Hematopoietic multipotent progenitor cell treated with erythropoietin and hydrocortisone succinate and interleukin-3 and kit ligand, for 6 days (in vitro differentiated cells): ENCODE data around the gene TEK.

Source experiments
- DNase-seq: peaks from one replicate; pipeline ENCODE4 v3.0.0-alpha.2; 2015

The TEK gene

GRCh38 chr9:27125030-27125429 is 16.0 kb downstream of the TEK start:
- no peak for DNase-seq

DNA sequence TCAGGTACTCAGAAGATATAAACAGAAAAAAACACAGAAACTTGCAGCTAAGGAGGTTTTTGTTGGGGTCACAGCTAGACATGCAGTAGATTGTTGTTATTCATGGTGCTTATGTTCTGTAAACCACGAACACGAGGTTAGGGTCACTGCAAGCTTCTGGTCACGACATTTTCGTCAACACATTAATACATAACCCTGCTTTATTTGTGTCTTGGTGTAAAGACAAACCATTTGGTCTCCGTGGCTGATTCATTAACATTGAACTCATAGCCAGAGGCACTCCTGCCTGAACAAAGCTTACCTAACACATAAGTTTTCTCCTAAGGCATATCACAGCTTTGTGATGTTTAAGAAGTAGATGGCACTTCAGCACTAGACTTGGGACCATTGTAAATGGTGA is 16.9 kb downstream of the TEK start:
- DNase-seq = no peak

GRCh38 chr9:27126670-27127069 is 17.6 kb downstream of the TEK start:
- DNase-seq = no peak

GRCh38 chr9:27129221-27129620 is 20.2 kb downstream of the TEK start:
- no peak for DNase-seq

DNA sequence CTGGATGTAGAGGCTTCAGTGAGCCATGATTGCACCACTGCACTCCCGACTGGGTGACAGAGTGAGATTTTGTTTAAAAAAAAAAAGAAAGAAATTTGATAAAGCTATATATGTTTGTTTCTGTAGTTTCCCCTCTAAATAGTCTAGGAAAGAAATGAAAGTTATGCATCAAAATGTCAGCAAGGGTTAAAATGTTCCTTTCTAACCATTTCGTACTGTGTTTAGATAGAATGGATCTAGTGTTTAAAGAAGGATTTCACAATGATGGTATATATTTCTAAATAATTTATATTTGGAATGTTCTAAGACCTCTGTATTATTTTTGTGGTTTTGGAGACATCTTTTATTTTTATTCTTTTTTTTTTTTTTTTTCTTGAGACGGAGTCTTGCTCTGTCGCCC is 22.7 kb downstream of the TEK start:
- DNase-seq = no peak

GRCh38 chr9:27133817-27134216 is 24.8 kb downstream of the TEK start:
- DNase-seq = no peak

GRCh38 chr9:27142299-27142930 is 33.4 kb downstream of the TEK start:
- DNase-seq = no peak

DNA sequence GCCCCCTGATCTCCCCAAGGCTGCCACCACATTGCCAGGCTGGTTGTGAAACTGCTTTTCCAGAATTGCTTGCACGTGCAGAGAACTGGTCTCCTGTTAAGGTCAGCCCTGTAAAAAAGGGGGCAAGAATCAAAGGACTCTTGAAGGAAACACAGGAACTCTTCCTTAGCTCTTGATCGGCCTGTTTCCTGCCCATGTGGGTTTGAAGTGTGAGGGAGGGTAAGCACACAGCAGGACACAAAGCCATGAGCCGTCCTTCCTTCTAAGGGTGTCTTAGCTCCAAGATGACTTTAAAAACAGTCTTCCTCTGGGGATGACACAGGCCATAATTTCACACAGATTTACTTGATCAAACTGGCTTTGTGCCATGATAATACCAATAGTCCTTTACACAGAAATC is 36.1 kb downstream of the TEK start:
- no peak for DNase-seq

GRCh38 chr9:27149651-27150050 is 40.6 kb downstream of the TEK start:
- DNase-seq = no peak

DNA sequence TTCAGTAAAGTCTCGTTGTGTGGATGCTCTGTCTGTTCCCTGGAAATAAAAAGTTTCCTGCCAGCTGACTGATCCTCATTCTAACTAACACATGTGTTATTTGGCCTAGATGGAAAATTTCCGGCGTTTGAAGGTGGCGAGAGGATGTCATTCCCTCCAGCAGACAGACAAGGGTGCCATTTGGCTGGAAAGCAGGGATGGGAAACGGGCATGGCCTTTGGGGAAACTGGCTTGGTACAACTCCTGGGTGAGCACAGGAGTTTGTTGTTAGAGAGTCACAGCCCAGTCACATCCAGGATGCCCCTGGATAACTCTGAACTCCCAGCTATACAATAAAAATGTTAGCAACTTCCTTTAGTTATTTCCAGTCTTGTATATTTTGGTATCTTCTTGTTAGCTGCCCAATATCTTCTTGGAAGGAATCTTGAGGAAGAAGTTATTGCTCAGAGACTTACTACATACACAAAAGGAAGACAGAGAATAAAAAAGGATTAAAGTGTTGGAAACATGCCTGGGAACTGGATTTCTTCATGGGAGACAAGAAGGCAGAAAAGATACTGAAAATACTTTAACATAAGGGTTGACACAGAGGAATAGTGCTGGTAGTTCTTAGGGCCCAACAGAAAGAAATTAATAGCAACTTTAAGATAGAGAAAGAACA is 41.9 kb downstream of the TEK start:
- no peak for DNase-seq

- DNase-seq = no peak
These were observed 42.8 kb downstream of the TEK start for GRCh38 chr9:27151693-27152404.

DNA sequence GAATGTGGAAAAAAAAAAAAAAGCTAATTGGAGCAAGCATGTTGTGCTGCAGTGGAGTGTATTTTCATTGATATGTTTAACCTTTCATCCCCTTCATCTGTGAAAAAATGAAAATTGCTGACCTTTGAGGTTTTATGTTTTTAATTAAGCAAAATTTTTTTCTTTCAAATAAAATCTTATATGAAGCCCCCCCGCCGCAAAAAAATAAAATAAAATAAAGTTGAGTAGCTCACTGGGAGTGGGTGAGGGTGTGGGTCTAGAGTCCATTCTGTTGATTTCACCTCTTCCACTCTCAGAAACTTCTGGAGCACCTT is 43.3 kb downstream of the TEK start:
- DNase-seq = no peak

GRCh38 chr9:27154908-27155307 is 45.9 kb downstream of the TEK start:
- no peak for DNase-seq

DNA sequence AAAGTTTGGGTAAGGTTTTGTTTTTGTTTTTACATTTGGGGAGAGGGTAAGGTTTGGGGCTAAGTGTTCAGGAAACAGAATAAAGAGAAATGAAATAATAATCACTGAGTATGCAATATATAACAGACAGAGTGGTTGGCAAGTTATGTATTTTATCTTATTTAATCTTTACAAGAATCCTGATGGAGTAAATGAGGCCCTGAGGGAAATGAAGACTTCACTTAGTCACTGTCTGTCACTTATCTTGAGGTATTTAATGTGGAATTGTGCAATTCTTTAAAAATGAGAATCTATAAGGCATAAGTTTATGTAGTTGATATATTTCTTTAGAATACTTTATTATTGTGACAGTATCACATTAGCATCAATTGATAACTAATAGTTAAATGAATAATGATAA is 48.1 kb downstream of the TEK start:
- DNase-seq = no peak

DNA sequence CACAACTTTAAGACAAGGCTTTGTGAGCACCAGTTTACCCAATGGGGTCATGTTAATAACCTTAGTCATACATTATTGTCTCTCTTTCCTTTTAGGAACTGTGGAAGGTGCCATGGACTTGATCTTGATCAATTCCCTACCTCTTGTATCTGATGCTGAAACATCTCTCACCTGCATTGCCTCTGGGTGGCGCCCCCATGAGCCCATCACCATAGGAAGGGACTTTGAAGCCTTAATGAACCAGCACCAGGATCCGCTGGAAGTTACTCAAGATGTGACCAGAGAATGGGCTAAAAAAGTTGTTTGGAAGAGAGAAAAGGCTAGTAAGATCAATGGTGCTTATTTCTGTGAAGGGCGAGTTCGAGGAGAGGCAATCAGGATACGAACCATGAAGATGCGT is 48.7 kb downstream of the TEK start:
- no peak for DNase-seq

DNA sequence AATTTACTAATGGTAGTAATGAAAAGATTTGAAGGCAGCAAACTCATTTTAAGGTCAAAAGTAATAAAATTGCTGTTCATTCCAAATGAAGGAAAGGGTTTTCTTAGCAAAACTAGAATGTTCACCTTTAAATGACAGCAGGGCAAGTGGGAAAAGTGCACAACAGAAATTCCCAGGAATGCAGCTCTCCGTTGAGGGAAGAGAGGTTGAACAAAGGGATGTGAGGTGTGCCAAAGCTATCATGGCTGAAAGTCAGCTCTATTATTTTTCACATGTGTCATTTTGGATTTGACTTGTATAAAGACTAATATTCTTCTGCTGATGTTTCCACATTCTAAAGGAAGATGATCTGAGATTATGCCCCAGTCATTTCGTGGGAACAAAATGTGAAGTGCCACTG is 51.6 kb downstream of the TEK start:
- no peak for DNase-seq

- DNase-seq = no peak
These were observed 53.0 kb downstream of the TEK start for GRCh38 chr9:27162045-27162444.

DNA sequence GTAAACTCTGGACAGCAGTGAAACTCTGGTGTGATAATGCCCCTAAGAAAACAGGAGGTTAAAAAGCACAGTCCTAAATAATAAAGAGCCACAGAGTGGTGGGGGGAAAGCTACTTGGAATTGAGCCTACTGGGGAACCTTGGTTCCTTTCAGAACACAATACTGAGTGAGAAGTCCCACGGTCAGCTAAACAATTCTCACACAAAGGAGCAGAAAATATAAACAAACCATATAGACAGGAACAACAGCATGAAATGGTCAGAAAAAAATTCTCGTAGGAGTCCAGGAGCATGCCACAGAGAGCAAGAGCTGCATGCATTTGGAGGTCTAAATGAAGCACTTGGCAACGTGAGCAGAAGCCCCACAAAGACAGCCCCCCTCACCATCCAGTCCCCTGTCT is 56.0 kb downstream of the TEK start:
- no peak for DNase-seq

DNA sequence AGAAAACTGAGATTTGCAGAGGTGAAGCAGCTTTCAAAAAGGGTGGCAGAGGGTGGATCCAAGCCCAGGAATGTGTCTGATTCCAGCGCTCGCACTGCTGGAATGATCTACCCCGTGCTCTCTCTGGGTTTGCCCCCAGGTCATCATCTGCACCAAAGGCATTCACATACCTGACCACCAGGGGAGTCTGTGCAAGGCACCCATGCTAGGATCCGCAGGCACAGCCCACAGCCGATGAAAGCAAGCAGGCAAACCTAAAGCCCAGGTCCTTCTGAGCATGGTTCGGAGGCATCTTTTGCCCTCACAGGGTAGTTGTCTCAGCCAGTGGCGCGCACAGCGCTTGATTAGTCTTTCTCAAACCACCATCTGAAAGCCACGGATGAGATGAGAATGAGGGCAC is 56.6 kb downstream of the TEK start:
- no peak for DNase-seq

DNA sequence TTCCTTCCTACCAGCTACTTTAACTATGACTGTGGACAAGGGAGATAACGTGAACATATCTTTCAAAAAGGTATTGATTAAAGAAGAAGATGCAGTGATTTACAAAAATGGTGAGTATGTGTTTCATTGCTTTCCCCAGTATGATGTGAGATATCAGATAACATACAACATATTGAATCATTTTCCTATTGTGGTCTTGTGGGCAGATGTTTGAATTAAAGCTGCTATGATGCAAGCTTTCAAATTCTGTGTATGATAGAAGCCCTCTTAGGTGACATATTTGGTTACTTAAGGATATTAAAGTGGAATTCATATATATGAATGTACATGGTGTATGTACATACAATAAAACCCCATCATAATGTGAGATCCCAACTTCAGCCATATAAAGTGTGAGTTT is 59.5 kb downstream of the TEK start:
- no peak for DNase-seq

DNA sequence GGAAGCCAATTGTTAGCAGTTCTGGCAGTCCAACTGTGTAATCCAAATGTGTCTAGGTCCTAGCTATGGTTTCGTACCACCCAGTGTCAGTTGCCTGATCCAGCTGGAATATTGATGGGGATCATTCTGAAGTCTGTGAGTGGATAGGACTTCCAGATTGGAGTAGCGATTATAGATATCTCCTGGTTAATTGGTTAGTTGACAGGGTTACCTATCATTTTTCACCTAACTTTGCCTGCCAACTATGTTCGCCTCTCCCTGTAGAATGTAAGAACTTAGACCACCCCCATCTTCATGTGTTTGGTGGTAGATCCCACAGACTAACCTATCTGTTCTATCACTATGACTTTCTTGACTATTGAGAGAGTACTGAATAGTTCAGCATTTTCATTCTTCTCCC is 59.9 kb downstream of the TEK start:
- no peak for DNase-seq

GRCh38 chr9:27176971-27177370 is 67.9 kb downstream of the TEK start:
- DNase-seq = no peak

- no peak for DNase-seq
These were observed 70.3 kb downstream of the TEK start for GRCh38 chr9:27179245-27179865.

DNA sequence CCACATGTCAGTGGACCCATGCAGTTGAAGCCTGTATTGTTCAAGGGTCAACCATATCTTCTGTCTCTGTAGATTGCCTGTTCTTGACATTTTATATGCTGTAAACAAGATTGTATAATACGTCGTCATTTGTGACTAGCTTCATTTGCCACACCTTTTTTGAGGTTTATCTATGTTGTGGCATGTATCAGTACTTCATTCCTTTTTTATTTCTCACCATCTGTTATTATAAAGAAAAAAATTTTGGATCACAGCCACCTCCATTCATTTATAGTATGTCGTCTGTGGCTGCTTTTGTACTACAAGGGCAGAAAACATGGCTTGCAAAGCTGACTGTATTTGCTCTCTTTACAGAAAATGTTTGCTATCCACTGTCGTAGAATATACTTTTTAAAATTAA is 72.4 kb downstream of the TEK start:
- DNase-seq = no peak
